ENCODE data around the gene HSD3B7.
"Not testable (repeated sequence)": the region's sequence is repeated elsewhere in the genome, so short reads cannot be mapped to it uniquely, and the experiment has no call there.

GRCh38 chr16:31017756-31018155 lies 32.7 kb downstream of the HSD3B7 start:
- TF ChIP-seq CTCF (conservative IDR thresholded peaks at IDR 0.05; ENCODE audit: low read depth, low read length); POLR2A (IDR thresholded peaks at IDR 0.05; ENCODE audit: low read depth, low read length); RCOR1 (IDR thresholded peaks at IDR 0.05; ENCODE audit: insufficient replicate concordance, low read length); RFX5 (IDR thresholded peaks at IDR 0.05; ENCODE audit: low read depth, low read length); MXI1 (IDR thresholded peaks at IDR 0.05; ENCODE audit: borderline replicate concordance, low read depth, low read length); CHD1 (IDR thresholded peaks at IDR 0.05; ENCODE audit: low read depth, low read length); SMC3 (IDR thresholded peaks at IDR 0.05; ENCODE audit: low read depth, low read length); RAD21 (IDR thresholded peaks at IDR 0.05; ENCODE audit: low read length); MAZ (IDR thresholded peaks at IDR 0.05; ENCODE audit: borderline replicate concordance, low read depth, low read length); BHLHE40 (IDR thresholded peaks at IDR 0.05; ENCODE audit: low read depth, low read length): not testable (repeated sequence)
